T1000 (cell line): Measurements from ENCODE around the gene SETMAR.
"Not testable (repeated sequence)": the region's sequence is repeated elsewhere in the genome, so short reads cannot be mapped to it uniquely, and the experiment has no call there.

Experiments
- DNase-seq: peaks from one replicate; lab custom pipeline; 2025; ENCODE audit warnings: mixed read lengths; lab: John Stamatoyannopoulos, UW

Gene SETMAR

GRCh38 chr3:4313606-4314293, 10.6 kb downstream of the SETMAR start:
- no peak for DNase-seq

GRCh38 chr3:4314688-4315087, 11.5 kb downstream of the SETMAR start:
- no peak for DNase-seq

DNA sequence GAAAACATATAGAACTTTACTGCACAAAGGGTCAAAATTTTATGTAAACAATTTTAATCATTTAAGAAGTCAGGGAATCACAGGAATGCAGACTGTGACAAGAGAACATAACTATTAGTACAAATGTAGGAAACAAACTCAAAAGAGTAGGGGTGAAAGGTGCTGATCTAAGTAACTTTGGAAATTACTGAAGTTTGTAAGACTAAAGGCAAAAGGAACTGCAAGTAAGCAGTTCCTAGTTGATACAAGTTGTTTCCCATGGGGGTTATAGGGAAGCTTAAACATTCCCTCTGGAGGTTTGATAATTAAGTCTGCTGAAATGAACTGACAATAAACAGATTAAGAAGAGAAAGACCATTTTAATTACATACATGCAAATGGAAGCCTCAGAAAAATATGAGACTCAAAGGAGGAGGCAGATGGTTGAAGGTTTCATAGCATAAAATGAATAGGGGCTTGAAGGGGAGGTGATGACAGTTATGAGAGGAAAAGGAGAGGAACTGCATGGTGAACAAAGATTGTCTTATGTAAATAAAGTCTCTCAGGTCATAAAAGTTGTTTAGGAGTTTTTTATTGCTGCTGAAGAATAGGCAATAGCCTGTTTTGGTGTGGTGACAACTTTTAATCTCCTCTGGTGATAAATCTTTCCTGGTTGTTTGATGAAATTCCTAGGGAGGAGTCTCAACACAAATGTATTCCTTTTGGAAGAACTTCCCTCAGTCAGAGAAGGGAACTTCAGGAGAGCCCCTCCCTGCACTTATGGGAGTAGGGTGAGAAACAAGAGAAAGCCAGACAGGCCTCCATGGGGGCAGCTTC, 17.1 kb downstream of the SETMAR start:
- DNase-seq, result no peak

DNA sequence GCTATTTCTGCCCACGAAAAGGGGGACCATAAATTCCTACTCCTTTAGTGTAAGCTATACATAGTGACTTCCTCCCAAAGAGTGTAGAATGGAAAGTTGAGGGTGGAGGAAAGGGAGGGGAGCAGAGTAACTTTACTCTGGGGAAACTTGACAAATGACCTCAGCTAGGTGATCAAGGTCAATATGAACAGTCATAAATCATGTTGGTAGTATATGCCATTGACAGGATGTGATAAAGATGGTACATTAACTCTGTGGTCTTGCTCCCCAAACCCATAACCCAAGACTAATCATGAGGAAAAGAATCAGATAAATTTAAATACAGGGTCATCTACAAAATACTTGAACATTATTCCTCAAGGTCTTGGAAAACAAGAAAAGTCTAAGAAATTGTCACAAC, 18.6 kb downstream of the SETMAR start:
- DNase-seq, result no peak

DNA sequence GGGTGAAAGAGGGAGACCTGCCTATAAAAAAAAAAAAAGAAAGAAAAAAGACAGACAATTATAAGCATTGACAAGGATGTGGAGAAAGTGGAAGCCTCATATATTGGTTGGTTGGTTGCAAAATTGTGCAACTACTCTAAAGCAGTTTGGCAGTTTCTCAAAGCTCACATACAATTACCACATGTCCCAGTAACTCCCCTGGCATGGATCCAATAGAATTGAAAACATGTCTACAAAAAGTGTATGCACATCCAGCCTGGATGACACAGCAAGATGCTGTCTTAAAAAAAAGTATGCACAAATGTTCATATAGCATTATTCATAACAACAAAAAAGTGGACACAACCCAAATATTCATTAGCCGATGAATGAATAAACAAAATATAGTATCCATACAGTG, 19.5 kb downstream of the SETMAR start:
- DNase-seq, result no peak

DNA sequence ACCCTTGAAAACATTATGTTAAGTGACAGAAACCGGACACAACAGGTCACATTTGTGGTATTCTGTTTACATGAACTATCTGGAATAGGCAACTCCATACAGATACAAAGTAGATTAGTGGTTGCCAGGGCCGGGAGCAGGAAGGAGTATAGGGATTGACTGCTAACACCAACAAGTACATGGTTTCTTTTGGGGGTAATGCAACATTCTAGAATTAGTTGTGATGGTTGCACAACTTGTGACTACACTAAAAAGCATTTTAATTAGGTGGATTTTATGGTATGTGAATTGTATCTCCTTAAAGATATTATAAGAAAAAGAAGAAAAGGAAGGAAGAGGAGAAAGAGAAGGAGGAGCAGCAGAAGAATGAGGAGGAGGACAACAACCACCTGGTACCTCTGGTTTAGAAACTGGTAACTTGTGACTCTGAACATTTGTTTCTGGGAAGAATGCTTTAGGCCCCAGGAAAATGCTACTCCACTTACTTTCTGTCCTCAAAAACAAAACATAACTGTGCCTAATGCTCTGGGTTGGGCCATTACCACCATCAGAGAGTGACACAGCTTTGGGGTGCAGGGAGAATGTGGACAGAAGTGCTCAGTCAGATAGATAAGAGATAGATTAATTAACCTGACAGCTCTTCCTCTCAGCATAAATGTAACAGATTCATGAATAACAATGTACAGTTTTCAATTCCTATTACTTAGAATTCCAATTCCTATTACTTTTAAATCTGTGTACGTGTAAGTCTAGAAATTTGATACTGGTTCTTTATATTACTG, 20.3 kb downstream of the SETMAR start:
- no peak for DNase-seq

- no peak for DNase-seq
Observed at GRCh38 chr3:4326868-4327267, 23.7 kb downstream of the SETMAR start.

DNA sequence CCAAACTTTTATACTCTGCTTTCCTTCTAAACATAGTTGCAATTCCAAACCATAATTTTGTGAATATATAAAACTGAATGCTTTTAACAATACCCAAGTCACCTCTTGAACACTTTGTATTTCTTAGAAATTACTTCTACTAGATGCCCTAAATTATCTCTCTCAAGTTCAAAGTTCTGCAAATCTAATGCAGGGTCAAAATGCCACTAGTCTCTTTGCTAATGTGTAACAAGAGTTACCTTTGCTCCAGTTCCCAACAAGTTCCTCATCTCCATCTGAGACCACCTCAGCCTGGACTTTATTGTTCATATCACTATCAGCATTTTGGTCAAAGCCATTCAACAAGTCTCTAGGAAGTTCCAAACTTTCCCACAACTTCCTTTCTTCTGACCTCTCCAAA, 26.6 kb downstream of the SETMAR start:
- not testable (repeated sequence) for DNase-seq

GRCh38 chr3:4332111-4332510, 28.9 kb downstream of the SETMAR start:
- no peak for DNase-seq

DNA sequence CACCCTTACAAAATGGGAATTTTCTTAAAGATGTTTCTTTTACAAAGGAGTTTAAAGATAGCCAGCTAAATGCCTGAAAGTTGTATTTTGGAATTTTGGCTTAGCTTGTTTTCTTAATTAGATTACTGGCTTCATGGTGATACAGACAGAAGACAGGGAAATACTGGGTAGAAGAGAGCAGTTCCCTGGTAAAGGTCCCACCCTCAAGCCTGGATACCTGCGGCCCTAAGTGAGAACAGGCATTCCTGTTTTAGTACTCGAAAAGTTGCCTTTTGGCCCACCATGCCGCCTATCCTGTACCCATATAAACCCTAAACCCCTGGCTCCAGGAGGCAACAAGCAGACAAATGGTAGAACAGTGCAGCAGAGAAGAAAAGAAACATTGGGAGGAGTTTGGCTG, 29.4 kb downstream of the SETMAR start:
- DNase-seq, result no peak

GRCh38 chr3:4332991-4333390, 29.8 kb downstream of the SETMAR start:
- no peak for DNase-seq

DNA sequence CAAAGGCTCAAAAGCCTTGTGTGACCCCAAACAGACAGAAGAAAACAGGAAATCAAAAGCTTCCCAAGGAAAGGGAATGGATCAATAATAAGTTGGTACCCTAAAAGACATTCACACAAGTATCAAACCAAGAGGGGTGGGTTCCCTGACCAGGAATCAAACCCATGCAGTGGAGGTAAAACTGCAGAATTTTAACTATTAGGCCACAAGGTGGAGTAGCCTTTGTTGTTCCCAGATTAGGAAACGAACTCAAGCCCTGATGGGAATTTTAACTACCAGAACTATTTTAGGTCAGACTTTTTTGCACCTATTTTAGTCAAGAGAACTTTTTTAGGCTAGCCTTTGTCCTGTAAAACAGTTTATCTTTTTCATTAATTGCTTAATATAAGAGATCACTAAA, 31.4 kb downstream of the SETMAR start:
- no peak for DNase-seq

DNA sequence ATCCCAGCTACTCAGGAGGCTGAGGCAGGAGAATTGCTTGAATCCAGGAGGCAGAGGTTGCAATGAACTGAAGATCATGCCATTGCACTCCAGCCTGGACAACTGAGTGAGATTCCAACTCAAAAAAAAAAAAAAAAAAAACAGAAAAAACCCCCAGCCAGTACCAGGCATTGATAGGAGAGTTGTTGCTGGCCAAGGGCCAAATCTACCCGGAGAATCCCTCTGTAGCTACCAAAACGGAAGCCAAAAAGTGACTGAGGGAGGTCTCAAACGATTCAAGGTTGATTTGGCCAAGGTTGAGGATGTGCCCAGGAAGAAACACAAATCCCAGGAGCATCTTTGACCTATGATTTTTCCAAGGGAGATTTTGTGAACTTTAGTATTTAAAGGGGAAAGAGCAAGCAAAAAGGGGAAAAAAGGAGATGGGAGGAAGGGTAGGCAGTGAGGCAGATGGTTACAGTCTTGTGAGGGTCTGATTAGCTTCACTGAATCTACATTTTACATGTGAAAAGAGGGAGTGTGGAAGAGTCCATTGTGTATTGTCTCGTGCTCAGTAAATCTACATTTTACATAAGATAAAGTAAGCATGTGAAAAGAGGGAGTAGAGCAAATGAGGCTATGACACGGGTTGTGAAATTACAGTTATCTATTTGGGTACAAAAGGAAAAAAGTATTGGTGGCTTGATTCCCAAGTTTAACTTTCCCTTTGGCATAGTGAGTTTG, 32.8 kb downstream of the SETMAR start:
- DNase-seq, result no peak

DNA sequence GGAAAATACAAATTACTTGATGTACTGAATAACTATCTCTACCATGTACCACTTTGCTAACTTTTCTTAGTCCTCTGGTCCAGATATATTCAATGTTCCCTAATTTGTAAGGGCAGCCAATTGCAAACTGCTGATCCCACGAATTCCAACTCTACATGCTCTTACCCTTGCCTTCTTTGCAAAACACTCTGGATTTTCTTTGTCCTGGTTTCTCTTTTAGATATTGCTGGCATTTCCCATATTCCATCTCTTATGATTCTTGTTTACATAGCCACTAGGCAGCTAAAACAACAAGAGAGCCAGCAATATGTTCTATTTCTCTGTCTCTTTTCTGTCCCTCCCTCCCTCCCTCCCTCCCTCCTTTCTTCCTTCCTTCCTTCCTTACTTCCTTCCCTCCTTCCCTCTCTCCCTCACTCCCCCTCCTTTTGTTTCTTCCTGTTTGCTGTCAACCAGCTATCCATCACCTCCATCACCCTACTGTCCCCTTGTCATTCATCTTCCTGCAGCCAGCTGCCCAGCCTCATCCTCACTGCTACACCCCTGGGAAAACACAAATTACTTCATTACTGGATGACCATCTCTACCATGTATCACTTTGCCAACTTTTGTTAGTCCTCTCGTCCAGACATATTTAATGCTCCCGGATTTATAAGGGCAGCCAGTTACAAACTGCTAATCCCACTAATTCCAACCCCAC, 33.8 kb downstream of the SETMAR start:
- DNase-seq, result no peak

DNA sequence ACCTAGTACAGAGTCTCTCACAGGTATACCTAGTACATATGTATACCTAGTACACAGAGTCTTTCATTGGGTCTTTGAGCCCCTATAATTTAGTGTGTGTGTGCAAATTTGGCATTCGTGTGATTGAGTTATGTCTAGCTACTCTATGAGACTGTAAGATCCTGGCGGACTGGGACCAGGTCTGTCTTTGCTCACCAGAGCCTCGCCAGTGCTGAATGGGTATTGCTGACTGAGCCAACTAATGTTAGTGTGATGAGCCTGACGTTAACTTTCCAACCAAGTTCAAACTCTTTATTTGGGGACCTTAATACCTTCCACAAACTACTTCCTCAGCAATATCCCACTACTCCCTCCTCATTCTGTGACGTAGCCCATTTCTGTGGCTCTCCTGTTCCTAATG, 35.6 kb downstream of the SETMAR start:
- no peak for DNase-seq

GRCh38 chr3:4340077-4340410, 36.9 kb downstream of the SETMAR start:
- no peak for DNase-seq

- no peak for DNase-seq
Observed at GRCh38 chr3:4340411-4341335, 37.5 kb downstream of the SETMAR start.

DNA sequence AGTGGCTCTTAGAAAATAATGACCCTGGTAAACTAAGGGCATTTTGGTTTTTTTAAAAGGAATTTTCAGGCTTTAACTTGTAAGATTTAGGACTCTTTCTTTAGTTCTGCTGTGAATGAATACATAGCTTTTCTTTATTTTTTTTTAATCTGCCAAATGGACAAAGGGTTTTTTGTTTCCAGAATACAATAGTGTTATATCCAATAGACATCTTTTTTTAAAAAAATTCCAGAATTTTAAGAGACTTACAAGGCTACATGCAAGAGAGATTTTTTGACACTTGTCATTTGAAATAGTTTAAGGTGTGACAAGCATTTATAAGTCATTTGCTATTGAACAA, 38.1 kb downstream of the SETMAR start:
- no peak for DNase-seq

- no peak for DNase-seq
Observed at GRCh38 chr3:4343258-4343657, 40.1 kb downstream of the SETMAR start.

GRCh38 chr3:4350789-4351163, 47.6 kb downstream of the SETMAR start:
- no peak for DNase-seq
